ENCODE data around the gene MAP4K5.
"Not testable (repeated sequence)": the region's sequence is repeated elsewhere in the genome, so short reads cannot be mapped to it uniquely, and the experiment has no call there.

MAP4K5 gene

DNA sequence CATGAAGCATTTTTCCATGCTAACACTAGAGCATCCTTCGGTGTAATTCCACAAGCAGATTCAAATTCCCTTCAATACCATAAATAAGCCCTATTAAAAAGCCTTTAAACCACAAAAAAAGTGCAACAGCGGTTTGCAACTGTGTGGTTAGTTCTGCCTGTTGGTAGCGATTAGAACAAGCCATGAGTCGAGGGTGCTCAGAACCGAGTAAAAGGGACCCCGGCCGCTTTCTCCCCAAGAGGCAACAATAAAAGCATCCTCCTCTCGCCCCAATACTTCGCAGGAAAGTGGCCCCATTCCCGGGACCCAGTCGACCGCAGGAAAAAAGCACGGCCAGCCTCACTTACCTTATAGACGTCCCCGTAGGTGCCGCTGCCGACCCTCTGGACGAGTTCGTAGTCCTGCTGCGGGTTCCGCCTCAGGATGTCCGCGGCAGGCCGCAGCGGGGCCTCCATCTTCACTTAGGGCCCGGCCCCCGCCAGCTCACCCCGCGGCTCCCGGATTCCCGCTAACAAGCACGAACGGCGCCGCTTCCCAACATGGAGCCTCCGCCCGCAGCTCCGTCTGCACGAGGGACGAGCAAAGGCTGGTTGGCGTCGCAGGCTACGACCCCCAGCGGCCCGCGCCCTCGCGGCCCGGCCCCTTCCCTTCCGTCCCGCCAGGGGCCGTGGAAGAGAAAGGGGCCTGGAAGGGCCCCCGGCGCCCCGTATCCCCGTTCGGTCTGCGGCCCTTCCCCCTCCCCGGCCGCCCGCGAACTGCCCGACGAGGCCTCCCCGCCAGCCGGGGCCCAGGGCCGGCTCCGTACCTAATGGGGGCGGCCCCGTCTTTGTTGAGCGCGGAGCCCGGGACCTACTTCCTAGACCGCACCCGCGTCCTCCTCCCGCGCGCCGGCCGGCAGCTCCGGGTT, 521 bp downstream of the MAP4K5 start:
- DNase-seq = peak; percentile 25

DNA sequence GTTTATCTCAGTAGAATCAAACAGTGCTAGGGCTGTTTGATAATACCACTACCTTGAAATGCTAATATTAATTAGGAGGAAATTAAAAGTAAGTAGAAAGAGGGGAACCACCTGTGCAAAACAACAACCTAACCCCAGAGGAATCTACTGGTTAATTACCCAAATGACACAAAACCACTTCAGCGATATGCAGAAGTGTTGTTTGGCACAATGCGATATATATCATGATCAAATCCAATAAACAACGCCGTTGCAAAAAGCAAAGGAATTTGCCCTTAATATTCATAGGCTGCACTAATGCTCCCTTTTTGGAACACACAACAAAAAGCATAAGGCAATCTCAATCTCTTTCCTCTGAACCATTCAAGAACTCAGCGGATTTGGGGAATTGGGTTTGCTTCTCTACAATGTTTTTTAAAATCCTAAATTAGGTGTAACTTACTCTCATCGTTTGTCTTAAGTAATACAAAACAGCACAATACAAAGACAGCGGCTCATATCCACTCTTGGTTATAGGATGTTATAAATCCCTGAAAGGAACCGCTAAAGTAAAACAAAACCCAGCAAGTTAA, 1.5 kb downstream of the MAP4K5 start:
- no peak for DNase-seq

DNA sequence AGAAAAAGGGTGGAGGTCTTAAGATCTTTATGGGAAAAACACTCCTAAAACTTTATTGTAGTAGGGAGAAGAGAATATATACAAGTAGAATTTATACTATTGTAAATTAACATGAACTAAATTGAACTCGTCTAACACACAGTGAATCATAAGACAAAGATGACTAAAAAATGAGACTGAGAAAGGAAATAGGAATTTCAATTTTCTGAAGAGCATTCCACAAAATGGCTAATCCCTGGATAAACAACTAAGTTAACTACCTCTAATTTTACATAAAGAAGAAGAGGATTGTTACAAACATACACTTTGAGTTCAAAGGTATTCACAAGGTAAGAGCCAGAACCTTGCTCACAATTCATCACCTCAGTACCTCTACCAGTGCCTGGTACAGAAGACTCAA, 2.0 kb downstream of the MAP4K5 start:
- no peak for DNase-seq

DNA sequence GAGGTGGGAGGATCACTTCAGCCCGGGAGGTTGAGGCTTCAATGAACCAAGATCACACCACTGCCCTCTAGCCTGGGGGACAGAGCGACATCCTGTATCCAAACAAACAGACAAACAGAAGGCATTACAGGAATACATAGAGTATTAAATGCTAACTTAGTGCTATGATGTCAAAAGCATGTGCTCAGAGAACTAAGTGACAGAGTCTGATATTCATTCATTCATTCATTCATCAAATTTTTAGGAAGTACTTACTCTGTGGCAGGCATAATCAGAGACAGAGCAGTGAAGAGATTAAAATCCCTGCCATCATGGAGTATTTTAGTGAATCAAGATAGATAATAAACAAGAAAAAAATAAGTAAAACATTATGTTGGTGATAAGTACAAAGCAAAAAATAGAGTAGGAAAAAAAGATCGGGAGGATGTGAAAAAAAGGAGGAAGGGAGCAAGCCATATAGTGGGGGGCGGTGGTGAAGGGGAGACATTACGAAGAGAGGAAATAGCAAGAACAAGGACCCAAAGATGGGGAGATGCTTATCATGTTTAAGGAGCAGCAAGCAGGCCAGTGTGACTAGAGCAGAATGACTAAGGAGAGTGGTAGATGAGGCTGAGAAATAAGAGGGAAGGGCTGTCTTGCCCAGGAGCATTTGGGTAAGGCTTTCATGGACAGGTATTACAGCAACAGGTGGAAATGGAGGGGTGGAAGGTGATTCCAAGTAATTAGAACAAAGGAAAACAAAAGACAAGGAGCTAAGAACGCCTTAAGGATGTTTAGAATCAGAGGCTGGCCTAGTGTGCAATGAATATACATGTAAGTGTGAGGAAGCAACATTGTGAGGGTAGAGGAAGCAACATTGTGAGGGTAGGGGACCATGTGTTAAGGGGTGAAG, 2.8 kb downstream of the MAP4K5 start:
- DNase-seq = no peak

DNA sequence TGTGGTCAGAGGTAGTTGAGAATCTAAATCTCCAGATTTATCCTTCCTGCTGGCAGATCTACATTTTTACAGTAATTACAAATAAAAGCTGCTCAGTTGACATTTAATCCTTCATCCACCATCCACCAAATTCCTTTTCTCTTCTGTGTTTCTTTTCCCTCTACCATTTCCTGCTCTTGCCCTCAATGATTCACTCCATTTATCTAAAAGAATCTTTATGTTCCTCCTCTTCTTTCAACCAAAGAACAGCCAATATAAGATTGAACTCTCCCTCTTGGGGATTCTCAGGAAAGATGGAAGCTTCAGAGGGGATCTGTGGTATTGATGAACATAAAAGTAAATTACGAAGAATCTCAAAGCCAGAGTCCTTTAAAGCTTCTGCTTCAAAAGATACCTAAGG, 4.4 kb downstream of the MAP4K5 start:
- DNase-seq = no peak

DNA sequence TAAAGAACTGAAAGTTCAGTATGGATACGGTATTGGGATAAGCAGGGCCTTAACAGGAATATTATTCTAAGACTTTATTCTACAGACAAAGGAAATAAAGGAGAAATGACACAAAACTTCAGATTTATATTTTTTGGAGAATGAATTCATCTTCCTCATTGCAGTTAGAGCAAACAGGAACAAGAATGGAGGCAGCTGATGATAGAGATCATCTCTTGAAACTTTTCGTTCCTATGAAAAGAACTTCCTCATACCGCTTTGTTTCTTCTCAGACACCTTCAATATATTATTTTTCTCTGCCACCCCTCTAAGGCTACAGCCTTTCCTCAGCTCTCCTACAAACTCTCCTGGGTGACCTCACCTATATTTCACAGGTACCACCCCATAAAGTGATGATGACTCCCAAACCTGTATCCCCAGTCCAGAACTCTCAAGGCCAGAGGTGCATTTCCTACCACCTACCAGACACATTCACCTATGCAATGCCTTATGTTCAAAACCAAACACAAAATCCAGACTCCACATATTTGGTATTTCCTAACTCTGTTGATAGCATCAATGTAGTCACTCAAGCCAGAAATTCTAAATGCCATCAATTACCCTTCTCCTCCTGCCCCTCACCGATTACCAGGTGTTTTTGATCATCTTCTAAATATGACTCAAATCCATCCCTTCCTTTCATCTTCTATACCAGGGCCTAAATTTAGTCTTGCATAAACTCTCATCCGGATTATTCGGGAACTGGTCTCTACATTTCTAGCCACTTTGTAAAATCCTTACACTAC, 7.4 kb downstream of the MAP4K5 start:
- no peak for DNase-seq

DNA sequence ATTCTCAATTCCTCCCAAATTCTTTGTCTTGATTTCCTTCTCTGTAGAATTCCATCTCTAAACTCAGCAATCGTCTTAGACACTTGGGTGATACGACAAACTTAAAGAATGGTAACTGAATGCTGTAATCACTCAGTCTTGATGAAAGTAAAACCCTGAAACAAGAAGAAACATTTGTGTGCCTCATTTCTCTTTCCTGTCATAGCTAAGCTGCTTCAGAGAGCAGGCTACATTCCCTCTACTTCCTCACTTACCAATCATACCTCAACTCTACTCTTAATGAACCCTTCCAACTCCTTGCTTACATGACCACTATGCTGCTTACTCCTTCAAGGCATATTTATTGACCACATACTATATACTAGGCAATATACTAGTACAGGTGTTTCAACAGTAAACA, 8.3 kb downstream of the MAP4K5 start:
- no peak for DNase-seq

DNA sequence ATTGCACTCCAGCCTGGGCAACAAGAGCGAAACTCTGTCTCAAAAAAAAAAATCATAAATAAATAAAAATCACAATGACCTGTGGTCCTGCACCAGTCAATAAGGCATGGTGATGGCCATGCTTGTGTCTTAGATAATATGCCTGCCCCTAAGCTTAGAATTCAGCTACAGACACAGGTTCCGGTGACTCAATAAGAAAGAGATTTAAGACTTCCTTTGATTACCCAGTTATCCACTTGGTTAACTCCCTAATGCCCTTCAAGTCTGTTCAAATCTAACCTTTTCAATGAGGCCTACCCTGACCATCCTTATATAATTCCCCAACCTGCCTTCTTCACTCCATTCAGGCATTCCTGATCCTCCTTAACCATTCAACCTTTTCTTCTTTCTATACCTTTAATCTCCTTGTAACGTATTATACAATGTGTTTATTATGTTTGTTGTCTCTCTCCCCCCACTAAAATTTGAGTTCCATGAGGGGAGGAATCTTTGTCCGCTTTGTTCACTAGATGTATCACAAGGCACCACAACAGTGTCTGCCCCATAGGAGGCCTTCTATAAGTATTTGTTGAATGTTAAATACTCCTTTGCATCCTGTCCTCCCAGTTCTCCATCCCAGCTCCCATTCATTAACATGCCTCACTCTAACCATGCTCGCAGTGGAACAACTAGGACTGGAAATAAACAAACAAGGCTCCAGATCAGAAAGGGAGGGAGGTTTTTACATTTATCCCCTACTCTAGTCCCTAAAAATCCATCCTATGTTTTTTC, 8.9 kb downstream of the MAP4K5 start:
- DNase-seq = no peak

DNA sequence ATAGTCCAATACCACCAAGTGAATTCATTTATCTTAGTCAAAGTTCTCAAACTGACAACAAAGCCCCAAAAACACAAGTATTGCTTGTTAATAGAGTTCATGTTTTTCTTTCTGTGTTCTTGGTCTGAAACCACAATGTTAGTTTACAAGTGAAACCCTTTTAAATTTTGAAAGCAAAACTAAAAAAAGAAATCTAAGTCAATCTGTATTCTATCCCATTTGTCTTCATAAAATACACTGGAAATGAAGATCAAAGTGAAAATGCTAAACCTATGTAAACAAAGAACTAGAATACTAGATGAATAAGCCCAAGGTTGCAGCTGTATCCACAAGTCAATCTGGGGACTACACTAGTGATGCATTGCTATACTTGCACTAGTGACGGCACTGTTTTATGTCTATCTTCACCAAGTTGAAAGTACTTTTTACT, 10.4 kb downstream of the MAP4K5 start:
- peak; percentile 15 for DNase-seq

DNA sequence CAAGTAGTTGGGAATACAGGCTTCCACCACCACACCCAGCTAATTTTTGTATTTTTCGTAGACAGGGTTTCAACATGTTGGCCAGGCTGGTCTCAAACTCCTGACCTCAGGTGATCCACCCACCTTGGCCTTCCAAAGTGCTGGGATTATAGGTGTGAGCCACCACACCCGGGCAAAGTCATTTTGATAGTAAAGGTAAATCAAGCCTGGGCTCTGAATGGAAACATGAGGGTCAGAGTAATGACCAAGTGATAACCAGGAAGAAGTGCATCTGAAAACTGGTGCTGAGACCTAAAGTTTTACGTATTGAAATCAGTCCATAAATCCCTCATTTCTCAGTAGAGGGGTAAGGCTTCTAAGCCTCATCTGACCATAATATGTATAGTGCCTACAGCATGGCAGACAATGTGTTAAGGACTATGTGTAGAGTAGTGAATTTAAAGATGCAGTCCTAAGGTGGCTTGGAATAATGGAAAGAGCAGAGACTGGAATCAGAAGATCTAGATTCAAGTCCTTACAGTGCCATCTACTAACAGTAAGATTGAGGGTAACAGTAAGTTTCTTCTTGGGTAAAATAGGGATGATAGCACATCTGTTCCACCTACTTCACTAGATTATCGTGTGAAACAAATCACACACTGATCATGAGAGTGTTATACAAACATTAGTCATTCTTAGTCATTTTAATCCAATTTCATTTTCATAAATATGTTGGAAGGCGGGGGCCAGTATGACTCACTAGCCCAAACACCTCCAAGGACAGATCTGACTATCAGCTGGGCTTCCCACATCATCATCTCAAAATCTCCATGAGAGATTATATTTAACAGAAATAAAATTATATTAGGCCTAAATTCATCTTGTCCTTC, 11.2 kb downstream of the MAP4K5 start:
- DNase-seq = peak; percentile 39

DNA sequence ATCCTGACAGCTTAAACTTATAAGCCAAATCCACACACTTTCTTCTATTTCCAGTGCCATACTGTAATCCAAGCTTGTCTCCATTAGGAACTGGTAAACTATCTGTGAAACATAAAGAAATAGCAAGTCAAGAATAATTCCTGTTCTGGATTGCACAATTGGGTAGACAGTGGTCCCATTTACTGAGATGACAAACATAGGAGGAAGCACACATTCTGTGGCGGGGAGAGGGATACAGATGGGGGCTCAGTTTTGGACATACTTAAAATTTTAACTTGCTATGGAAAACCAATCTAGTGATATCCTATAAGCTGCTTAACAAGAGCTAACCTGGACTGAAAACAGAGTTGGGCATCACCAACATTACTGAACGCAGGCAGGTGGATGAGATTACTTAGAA, 16.3 kb downstream of the MAP4K5 start:
- no peak for DNase-seq

DNA sequence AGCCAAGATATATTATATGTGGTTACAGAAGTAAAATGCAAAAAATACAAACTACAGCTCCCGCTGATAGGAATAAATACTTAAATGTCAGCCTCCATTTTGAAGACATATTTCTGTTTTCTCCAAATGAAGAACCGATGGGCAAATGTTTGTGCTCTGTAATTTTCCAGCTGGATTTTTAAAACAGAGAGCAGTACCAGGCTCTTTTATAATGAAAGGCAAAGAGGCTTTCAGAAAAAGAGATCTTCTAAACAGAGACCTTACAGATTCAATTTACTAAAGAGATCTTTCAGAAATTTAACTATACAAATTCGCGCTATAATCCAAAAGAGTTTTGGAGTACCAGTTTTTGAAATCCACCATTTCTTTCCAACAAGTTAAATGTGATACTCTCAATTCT, 19.9 kb downstream of the MAP4K5 start:
- no peak for DNase-seq

DNA sequence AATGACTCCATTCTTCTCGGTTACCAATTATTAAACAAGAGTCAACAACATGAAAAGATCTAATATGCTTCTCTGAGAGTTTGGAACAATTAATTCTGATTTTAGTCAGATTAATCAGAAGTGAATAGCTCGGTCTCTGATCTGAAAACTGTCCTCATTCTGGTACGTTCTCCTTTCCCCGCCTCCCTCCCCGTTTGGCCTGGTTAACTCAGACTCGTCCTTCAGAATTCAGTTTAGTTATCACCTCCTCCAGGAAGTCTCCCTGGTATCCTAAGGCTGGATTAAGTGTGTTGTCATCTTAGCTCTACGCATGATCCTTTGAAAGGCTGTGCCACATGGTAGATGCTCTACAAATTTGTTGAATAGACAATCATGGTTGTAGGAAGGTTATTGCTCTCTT, 22.2 kb downstream of the MAP4K5 start:
- no peak for DNase-seq

DNA sequence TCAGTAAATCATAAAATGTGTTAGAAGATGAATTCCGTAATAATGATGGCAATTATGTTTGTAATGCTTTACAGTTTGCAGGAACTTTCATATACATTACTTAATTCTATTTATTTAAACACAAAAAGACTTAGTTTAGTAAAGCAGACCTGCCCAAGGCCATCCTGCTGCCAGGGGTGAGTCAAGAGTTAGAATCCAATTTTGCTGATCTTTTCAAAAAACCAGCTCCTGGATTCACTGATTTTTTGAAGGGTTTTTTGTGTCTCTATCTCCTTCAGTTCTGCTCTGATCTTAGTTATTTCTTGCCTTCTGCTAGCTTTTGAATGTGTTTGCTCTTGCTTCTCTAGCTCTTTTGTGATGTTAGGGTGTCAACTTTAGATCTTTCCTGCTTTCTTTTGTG, 25.3 kb downstream of the MAP4K5 start:
- DNase-seq = not testable (repeated sequence)

DNA sequence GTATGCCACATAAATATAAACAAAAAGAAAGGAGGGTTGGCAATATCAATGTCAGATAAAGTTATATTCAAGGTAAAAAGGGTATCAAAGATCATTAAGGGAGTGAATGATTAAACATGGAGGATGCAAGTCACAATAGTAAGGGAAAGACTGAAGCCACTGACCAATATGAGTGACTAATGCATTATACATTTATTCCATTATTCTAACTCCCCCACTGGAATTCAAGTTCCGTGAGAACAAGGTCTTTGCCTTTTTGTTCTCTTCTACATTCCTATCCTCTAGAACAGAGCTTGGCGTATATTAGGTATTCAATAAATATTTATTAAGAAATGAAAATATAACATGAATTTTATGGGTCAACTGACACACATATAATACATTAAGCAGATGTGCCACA, 30.7 kb downstream of the MAP4K5 start:
- DNase-seq = no peak

DNA sequence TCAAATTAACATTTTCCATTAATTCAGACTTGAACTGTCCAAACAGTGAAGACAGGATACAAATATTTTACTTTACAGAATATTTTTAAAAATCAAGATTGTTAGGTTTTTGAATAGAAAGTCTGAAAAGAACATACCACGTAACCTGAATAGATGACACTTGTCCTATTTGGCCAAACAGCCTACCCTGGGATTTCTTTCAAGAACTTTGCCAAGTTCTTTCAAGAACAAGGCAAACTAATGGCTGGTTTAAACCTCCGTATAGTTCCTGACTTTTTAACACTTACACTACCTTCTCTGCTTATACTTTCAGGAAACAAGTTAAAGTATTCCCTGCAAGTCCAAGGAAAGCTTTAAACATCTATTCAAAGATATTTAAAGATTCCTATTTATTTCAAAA, 35.0 kb downstream of the MAP4K5 start:
- DNase-seq = no peak

DNA sequence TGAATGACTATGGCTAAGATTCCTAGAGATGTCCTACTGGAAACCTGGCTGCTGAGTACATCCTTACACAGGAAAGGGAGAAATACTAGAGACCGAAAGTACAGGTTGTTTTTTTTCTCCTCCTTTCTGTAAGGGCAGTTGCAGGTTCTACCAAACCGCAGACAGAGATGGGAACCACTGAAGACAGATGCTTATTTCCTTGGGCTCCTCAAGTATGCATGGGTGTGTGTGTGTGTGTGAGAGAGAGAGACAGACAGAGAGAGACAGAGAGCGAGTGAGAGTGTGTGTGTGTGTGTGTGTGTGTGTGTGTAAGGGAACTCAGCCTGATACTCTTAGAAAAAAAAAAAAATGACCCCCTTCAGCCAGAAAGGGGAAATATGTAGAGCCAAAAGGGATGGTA, 42.5 kb downstream of the MAP4K5 start:
- DNase-seq = no peak

DNA sequence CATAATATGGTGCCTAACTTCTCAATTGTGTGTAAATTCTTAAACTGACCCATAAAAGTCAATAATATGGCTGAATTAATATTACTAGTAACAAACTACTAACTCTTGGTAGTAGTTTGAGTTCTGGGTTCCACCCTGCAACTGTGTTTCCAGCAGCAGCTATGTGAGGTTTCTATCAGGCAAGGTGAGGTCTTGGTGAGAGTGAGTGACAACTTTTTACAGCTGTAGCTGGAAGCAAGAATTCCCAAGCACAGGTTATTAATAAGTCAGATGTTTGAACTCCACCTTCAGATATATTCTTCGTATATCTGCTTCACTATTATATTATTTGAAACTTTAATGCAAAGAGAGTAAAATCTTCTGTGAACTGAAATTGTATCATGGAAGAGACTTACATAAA, 43.8 kb downstream of the MAP4K5 start:
- no peak for DNase-seq

DNA sequence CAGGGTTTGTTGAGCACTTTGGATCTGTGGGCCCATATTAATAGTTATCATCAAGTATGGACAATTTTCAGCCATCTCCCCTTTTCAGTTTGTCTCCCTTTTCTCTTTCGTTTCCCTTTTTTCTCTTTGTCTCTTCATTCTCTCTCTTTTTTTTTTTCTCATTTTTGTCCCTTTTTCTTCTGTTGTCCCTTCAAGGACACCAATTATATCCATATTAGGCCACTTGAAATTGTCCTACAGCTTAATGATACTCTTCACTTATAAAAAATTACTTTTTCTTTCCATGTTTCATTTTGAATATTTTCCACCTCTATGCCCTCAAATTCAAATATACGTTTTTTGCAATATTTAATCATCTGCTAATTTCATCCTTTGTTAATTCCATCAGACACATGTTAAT, 53.3 kb downstream of the MAP4K5 start:
- DNase-seq = no peak

DNA sequence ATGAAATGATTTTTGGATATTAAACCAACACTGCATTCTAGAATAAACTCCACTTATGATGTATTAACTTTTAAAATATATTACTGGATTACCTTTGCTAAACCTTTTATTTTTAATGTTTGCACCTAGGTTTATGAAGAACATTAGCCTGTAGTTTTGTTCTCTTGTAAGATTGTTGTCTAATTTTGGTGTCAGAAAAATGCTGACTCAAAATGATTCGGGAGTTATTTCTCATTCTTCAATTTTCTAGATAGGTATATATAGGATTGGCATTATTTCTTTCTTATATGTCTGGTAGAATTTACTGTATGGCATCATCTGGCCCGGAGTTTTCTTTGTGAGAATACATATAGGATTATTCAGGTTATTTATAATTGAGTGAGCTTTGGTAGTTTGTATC, 54.6 kb downstream of the MAP4K5 start:
- no peak for DNase-seq

DNA sequence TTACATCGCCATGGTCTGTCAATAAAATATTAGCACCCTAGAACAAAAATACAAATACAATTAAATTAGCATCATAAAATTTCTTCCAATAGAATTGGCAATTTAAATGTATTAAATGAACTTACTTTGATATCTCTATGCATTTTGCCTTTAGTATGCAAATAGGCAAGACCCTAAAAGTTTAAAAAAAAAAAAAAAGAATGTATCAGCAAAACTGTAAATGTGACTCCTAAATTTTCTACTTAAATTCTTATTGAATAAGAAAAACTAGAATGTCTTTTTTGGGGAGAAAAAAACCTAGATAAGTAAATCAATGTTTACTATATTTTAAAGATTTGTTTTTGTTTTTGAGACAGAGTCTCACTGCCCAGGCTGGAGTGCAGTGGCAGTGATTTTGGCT, 56.2 kb downstream of the MAP4K5 start:
- no peak for DNase-seq
